HepG2 (cell line): ENCODE measurements around the gene NFE2L1. TPM values are rescaled to one million over a fixed set of nuclear protein-coding genes. Genes with fewer than 3 reads are reported as not detected.

Source experiments
- AHR ChIP-seq: IDR thresholded peaks from 2 replicates; pipeline ENCODE4 v1.6.1; 2018; ENCODE audit warnings: missing genetic modification reagents, missing compliant biosample characterization
- ARID4A ChIP-seq: sonication (generic); formaldehyde crosslinking; IDR thresholded peaks from 2 replicates; pipeline ENCODE4 v1.5.0; 2020; ENCODE audit warnings: mild to moderate bottlenecking, missing genetic modification reagents, borderline replicate concordance
- ATRX ChIP-seq: sonication (generic); formaldehyde crosslinking; IDR thresholded peaks from 2 replicates; pipeline ENCODE4 v1.4.0; 2020; ENCODE audit warnings: missing genetic modification reagents, borderline replicate concordance
- BRF2 ChIP-seq: sonication (generic); formaldehyde crosslinking; IDR thresholded peaks from 2 replicates; pipeline ENCODE4 v1.8.1; 2022; ENCODE audit warnings: mild to moderate bottlenecking, missing genetic modification reagents
- KAT2B ChIP-seq: fragments of 150-350 bp; IDR thresholded peaks from 2 replicates; pipeline ENCODE4 v1.6.1; 2014; ENCODE audit warnings: low read depth, low read length, borderline replicate concordance
- MAF1 ChIP-seq: sonication (generic); formaldehyde crosslinking; IDR thresholded peaks from 2 replicates; pipeline ENCODE4 v1.5.0; 2020; ENCODE audit warnings: missing genetic modification reagents, borderline replicate concordance
- NFAT5 ChIP-seq: sonication (generic); formaldehyde crosslinking; IDR thresholded peaks from 2 replicates; pipeline ENCODE4 v1.4.0; 2020; ENCODE audit warnings: missing genetic modification reagents
- NR1H2 ChIP-seq: sonication (generic); formaldehyde crosslinking; IDR thresholded peaks from 2 replicates; pipeline ENCODE4 v1.8.1; 2022; ENCODE audit warnings: low read depth, missing genetic modification reagents, borderline replicate concordance
- PCBP1 ChIP-seq: fragments of 200-400 bp; formaldehyde crosslinking; IDR thresholded peaks from 2 replicates; pipeline ENCODE4 v1.6.1; 2017; ENCODE audit warnings: mild to moderate bottlenecking, low read depth, low read length, borderline replicate concordance
- PHF5A ChIP-seq: IDR thresholded peaks from one replicate; pipeline ENCODE4 v1.6.1; 2018; ENCODE audit warnings: low read depth, missing genetic modification reagents; ENCODE audit not compliant: unreplicated experiment
- RXRB ChIP-seq: IDR thresholded peaks from 2 replicates; pipeline ENCODE4 v1.6.1; 2016; ENCODE audit warnings: borderline replicate concordance, missing genetic modification reagents, missing compliant biosample characterization
- SALL1 ChIP-seq: sonication (generic); formaldehyde crosslinking; IDR thresholded peaks from 2 replicates; pipeline ENCODE4 v1.8.0; 2022; ENCODE audit warnings: mild to moderate bottlenecking, missing genetic modification reagents
- ZBTB25 ChIP-seq: IDR thresholded peaks from 2 replicates; pipeline ENCODE4 v1.6.1; 2018; ENCODE audit warnings: missing genetic modification reagents
- ZFP41 ChIP-seq: sonication (generic); formaldehyde crosslinking; IDR thresholded peaks from 2 replicates; pipeline ENCODE4 v1.4.0; 2020; ENCODE audit warnings: mild to moderate bottlenecking, missing genetic modification reagents, borderline replicate concordance
- ZNF30 ChIP-seq: sonication (generic); formaldehyde crosslinking; IDR thresholded peaks from 2 replicates; pipeline ENCODE4 v1.5.0; 2020; ENCODE audit warnings: mild to moderate bottlenecking, missing genetic modification reagents
- polyA plus RNA-seq, 8 experiments: library from polyadenylated mRNA; depleted of rRNA in 3 of 8; stranded (reverse) in 7 of 8; unstranded in 1 of 8; fragments of >200 nt; fragmentation: Illumina TruSeq in 4 of 8; extraction: Trizol in 4 of 8; gene quantifications; 2 replicates each; pipeline versions ENCODE4 v1.2.1 to v1.2.3, GENCODE V29; 2011 to 2016; ENCODE audit warnings: low read depth in 4 of 8, missing spikeins in 1 of 8, mixed read lengths in 1 of 8; ENCODE audit not compliant: insufficient read depth in 1 of 8
- total RNA-seq, 5 experiments: library from RNA; depleted of rRNA; stranded (reverse); fragments of >200 nt; fragmentation: Illumina TruSeq; extraction: Trizol; gene quantifications; 2 replicates each; pipeline ENCODE4 v1.2.3, GENCODE V29; 2016; ENCODE audit warnings: low read depth in 1 of 5

NFE2L1 gene
- total and polyA plus RNA-seq, 2 of the 13 experiments (the other 11 are each of a cell fraction or from before 2014, with no cell fraction given), result 67.0 to 234 TPM

- TF ChIP-seq NFAT5 (CRISPR knock-in tag) (peak; percentile 91), ZBTB25 (CRISPR knock-in tag) (no peak; the same call in 1 of the 2 replicates), ZFP41 (no peak), BRF2 (peak; percentile 14; the same call in 1 of the 2 replicates), AHR (CRISPR knock-in tag) (peak; percentile 16; the same call in 1 of the 2 replicates), RXRB (no peak), NR1H2 (CRISPR knock-in tag) (peak; percentile 16; the same call in 1 of the 2 replicates), SALL1 (CRISPR knock-in tag) (peak; percentile 81), ATRX (CRISPR knock-in tag) (no peak), ZNF30 (CRISPR knock-in tag) (peak; percentile 94; the same call in 1 of the 2 replicates), MAF1 (CRISPR knock-in tag) (no peak; the same call in 1 of the 2 replicates), KAT2B (no peak), ARID4A (CRISPR knock-in tag) (no peak), PHF5A (CRISPR knock-in tag) (no peak), PCBP1 (peak; percentile 92; the same call in 1 of the 2 replicates)
Observed at GRCh38 chr17:48047741-48048383, at the start of gene NFE2L1 (continued).
